GM19023 (cell line): Measurements from ENCODE around the gene PLCL1.

Experiments used
- ATAC-seq: cut with Tn5 transposase; IDR thresholded peaks from one replicate; pipeline ENCODE4 v1.9.1; 2021; ENCODE audit warnings: mild to moderate bottlenecking, moderate library complexity; ENCODE audit not compliant: unreplicated experiment

Gene PLCL1

DNA sequence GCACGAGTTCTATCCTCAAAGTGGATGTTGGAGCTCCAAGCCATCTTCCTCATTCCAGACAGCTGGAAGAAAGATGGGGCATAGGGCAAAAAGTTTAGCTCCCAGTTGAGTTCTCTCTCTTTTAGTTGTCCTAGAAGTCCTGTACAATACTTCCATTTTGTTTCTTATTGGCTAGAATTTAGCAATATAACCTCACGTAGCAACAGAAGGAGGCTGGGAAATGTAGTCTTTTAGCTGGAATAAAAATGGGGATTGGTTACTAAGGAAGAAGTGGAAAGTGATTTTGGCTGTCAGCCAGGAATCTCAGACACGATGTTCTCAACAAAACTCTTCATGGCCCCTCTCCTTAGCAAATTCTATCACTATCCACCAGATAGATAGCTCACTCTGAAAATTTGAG, 79.9 kb downstream of the PLCL1 start:
- no peak for ATAC-seq

DNA sequence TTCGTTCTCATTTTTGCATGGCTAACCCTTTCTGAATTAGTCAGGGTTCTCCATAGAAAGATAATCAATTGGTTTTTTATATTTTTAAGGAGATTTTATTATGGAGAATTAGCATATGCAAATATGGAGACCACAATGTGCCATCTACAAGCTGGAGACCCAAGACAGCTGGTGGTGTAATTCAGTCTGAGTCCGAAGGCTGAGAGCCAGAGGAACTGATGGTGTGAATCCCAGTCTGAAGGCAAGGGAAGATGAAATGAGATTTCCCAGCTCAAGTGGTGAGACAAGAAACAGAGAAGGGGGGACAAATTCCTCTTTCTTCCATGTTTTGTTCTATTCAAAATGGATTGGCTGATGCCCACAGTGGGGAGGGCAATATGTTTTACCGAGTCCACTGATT, 80.7 kb downstream of the PLCL1 start:
- ATAC-seq, result no peak

DNA sequence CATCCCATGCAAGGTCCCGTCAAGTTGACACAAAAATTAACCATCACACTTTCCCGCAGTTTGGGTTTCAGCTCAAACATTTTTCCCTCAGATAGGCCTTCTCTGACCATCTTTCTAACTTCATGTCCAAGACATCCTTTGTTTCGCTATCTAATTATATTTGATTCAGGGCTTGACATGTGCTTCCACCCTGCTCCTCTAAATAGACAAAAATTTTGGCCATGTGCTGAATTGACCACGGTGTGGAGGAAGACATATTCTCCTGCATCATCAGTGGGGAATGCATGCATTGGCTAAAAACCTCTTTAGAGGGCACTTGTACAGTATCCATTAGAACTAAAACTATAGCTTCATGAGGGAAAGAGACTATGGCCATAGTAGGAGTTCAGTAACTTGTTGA, 81.2 kb downstream of the PLCL1 start:
- no peak for ATAC-seq

DNA sequence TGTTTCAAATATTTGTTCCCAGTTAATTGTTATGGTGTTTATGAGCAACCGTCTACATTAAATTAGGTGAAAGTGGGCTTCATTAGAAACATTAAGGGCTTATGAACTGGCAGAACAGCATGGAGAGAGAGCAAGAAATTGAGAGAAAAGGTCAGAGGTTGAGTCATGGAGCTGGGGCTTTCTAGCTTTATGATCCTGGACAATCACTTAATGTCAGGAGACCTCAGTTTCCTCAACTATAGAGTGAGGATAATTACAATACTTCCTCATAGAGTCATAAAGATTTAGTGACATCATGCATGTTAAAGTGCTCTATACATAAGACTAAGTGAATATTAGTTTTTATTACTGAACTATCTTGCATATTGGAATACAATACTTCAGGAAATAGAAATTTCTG, 83.9 kb downstream of the PLCL1 start:
- no peak for ATAC-seq

DNA sequence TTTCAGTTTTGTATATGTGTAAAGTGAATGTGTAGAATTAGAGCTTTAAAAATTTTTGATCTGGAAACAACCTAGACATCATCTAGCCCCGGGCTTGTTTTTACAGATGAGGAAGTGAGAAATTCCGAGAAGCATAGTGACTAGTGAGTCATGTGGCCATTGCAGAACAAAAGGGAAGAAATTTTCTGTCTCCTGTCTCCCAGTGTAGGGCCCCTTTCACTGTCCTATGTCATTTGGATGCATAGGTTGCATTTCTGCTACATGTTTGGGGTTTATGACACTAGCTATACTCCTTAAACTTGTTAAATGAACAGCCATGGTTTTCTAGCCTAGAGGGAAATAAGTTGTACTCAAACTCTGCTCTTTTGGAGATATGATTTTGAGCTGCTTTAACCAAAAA, 84.6 kb downstream of the PLCL1 start:
- ATAC-seq, result peak; percentile 97

DNA sequence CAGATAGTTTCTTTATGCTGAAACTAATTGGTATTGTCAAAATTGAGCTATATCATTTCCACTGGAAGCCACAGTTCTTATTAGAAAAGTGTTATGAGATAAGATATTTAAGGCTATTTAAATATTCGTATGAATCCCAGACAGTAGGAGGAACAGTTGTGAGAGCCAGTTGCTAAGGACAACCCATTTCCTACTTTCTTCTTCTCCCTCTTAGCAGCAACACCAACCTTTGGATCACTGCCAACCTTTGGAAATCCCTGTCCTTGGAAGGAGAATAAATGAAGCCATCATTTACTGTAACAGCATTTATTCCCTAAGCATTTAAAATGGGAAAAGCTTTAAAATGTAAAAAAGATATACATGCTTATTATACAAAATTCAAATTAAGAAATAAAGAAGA, 85.8 kb downstream of the PLCL1 start:
- ATAC-seq, result no peak

DNA sequence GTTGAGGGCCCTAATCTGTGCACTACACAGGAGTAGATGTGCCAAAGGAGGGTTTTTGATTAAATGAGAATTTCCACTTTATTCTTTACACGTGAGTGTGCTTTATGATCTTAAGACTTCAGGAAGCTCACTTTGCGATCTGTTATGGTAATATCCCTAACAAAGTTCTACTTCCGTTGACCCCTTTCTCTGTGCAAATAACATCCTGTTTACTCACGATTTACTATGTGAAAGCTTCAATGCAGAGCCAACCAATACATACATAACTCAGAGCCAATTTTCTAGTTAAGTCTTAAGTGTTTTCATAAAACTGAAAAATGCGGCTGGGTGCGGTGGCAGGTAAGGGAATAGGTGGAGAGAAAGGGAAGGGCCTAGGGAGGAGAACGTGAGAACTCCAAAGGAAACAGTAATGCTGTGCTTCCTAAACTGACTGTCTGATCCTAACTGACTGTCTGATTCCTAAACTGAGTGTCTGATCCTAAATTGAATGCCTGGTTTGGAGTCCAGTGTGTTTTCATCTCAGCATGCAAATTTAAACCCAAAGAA, 87.6 kb downstream of the PLCL1 start:
- no peak for ATAC-seq

DNA sequence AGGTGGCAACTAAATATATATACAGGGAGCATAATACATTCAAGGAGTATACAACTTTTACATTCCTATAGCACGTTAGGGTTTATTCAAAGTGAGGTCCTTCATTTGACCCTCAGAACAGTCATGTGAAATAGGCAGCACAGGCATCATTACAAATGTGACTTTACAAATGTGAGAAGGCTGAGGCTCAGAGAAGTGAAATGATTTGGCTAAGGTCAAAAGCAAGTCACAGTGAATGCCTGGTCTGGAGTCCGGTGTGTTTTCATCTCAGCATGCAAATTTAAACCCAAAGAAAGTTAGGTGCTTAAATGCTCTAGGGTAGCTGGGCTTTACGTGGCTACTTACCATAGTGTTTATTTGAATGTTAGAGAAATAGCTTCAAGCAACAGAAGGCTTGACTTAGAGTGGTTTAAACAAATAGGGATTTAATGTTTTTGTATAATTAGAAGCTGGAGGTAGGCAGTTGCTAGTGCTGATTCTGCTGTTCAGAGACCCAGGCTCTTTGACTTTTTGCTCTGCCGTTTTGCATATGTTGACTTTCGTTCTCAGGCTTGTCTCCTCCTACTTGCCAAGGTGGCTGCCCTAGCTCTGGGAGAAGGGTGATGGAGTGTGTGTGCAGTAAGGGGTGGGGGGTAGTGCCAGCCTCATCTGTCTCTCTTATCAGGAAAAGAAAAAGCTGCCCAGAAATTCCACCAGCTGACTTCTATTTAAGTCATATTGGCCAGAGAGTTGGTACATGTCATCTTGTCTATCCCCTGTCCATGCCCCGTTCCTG, 89.2 kb downstream of the PLCL1 start:
- peak; percentile 45 for ATAC-seq

DNA sequence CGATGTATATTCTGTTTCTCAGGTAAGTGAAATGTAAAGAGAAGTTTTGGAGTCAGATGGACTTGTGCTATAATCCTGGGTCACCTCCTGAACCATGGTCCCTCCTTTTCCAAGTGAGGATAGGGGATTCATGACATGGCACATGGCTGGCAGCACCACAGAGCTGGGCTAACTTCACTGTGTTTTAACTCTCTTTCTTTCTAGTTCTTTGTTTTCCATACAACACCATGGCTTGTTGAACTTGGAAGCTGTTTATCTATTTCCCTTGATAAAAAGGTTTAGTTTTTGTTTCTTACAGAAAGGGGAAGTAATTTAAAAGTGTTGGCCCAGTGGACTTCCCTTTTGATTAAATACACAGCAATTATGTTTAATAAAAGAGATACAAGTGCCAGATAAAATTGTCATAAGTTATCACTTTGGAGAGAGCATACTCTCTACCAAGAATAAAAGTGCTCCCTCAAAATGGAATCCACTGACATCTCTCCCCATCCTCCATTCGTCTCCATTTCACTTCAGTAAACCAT, 90.4 kb downstream of the PLCL1 start:
- ATAC-seq, result no peak

DNA sequence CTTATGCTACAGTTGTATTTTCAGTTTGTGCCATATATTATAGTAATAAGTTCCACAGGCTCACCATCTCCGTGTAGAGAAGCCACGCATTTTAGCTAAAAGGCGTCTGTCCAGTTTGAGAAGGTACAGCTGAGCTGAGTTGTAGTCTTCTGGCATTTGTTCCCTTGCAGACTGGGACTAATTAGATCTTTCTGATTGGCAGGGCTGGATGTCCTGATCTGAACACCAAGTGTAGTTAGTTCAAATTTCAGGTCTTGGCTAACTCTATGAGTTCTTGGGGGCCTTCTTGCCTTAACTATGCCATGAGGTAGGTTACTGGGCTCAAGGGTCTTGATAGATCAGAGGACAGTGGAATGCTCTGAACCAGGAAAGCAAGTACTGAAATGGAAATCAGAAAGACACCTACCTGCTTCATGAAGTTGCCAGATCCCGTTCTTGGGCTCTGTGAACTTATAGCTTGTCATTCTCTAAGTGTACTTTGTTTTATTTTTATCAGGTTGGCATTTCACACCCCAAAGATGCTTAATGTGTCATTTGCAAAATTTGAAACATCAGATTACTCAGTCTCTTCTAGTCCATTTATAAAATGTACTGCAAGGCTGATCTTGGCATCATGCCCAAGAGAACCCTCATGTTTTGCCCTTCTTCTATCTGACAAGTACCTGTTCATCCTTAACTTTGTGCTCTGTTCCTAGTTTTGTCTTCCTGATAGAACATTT, 93.7 kb downstream of the PLCL1 start:
- no peak for ATAC-seq

DNA sequence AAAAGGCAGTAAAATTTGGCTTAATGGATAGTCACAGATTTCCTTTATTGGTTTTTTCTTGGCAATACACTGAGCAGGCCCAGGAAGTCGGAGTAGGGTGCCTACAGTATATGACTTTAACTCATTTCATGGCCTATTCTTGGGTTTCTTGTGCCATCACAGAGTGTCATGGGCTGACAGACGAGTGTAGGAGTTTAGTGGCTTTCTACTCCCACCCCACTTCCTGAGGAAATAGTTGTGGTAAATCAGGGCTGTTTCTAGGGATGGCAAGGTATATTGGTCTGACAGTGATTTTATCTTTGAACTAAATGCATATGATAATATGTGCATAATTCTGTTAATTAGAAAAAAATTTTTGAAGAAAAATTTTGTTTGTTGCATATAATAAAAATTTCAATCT, 100.1 kb downstream of the PLCL1 start:
- ATAC-seq, result no peak

DNA sequence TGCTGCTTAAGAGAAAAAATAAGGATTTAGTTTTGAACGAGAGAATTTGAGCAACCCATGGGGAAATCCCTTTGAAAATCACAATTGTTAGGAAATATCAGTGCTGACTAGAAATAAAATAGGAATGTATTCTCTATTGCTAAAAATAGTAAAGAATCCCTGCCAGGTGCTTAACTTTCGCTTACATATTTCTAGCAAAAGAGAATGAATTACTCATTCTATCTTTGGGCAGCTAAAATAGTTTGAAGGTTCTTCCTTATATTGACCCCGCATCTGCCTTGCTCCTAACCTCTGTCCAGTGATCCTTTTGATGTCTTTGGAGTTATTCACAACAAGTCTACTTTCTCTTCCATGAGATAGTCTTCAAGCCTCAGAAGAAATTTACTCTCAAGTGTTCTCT, 103.8 kb downstream of the PLCL1 start:
- ATAC-seq, result no peak

DNA sequence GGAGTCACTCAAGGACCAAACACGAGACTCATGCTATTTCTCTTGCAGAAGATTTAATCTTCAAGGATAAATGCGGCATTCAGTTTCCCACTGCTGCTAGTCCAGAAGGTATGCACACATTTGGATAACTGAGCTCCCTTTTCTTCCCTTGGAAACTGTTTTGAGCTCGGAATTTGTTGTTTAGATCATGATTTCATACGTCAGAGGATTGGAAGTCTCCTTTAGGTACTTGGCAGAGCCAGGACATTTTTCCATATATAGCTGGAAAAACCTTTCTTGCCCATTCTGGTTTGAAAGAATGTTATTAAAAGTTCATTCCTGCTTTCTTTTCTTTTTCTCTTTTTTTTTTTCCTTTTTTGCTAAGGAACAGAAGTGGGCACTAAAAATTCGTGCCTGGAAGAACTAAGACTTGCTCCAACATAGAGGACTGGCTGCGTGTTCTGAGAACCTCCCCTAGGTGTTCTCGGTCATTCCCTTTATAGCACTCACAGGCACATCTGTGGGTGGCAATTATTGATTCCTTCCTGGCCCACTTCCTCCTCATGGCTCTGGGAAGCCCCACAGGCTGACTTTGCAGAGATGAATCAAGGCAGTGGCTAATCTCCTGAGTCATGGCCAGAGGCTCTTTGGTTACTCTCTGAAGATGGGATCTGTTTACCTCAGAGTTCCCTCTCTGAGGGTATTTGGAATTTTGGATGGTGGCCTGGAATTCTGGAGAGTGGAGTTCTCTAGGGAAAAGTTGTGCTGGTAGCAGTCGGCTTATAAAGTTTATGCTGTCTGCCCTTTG, 104.8 kb downstream of the PLCL1 start:
- ATAC-seq, result no peak

DNA sequence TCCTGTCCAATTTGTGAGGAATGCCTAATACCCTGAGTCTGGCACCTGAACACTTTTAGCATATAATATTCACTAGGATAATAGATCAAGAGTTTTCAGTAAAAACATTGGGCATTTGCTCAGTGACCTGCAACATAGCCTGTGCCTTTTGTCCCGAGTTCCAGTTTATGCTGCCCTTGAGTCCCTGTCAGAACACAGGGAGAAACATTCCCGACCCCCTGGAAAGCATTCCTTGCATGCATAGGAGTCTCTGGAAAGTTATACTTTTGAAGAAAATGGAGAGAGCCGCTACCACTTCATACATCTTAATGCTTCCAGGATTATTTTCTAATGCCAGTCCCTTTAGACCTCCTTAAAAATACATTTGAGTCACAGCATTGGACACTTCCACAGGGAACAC, 107.3 kb downstream of the PLCL1 start:
- no peak for ATAC-seq

DNA sequence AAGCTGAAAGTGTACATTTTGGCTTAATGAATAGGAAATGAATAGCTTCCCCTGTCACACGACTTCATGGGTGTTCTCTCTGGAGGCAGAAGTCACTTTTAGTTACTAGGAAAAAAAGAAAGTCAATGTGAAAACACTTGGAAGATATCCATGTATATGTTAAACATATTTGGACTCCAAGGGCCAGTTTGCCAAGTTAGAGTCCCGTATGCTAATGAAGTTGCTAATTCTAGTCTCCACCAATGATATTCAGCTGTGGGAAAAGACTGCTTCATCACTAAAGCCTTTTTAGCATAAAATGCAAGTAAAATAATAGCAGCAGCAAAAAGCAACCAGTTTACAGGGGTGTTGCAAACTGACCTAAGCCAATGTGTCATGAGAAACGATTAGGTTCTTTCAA, 108.7 kb downstream of the PLCL1 start:
- no peak for ATAC-seq

DNA sequence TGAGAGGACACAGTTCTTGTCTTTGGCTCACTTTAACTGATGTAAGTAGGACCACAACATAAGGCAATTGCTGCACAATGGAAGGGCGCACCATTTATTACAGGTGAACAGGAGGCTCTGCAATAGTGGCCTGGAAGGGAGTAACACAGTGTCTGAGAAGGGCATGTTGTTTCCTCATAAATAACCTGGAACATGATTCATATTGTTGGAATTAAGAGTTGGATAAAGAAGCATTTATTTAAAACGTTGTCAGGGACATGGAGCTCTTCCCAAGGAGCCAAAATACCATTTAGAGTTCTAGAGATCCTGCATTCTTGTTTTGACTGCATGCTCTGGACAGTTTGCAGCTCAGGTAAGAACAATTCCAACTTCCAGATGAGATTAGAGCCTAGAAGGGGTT, 110.4 kb downstream of the PLCL1 start:
- ATAC-seq, result no peak

DNA sequence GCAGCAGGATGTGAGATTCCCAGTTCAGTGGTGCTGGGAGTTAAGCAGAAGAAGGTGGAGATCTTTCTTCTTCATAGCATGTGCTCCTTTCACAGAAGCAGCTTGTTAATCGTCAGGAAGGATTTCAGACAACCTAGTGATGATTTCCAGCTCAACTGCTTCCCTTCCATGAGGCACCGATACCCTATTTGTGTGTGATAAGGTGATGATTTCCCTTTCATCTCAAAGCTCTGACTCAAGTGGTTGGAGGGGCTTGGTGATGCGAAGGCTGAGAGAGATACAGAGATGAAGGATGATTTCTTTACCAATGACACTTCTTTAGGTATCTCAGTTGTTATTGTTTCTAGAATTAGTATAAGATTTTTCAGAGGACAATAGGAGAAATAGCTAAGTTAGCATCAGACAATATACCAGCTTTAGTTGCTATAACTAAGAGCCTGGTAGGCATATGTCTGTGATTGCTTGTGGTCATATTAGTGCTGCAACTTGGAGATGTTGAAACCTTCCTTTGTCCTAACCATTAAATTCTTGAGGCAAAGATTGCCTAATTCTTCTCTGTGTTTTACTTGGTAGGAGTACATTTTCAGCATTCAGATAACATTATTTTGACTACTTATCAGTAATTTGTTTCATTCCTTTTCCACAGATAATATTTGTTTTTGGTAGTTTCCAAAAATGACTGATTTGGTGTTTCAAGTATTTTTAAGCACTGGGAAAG, 111.3 kb downstream of the PLCL1 start:
- ATAC-seq, result no peak

DNA sequence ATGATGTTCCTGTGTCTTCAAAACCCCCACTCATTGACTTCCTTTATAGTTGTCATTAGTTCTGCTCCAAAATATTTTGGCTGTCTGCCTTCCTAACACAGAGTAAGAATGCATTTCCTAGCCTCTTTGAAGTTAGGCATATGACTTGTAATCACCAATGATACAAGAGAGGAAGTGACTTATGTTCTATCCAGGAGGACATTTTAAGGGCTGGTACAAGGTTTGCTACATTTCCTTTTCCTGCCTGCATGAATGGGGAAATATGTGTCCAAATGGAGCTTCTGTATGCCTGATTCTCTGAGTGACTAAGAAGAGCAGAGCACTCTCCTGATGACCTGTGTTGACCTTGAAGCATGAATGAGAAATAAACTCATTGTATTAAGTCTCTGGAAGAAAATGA, 115.1 kb downstream of the PLCL1 start:
- ATAC-seq, result no peak

DNA sequence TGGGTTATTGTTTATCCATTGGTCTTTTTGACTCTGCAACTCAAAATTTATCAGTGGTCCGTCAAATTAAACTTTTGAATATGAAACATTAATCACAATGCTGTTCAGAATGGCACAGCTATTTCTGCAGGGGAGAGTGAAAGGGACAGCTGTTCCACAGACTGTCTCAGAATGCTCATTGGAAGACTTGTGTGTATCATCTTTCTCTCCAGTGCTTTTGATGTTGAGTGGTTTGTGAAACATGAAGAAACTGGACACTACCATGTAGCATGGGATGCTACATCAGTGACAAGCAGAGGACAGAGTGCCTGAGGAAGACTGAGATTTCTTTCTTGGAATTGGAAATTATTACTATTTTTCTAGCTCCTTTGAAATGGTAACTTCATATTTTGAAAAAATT, 115.7 kb downstream of the PLCL1 start:
- no peak for ATAC-seq

DNA sequence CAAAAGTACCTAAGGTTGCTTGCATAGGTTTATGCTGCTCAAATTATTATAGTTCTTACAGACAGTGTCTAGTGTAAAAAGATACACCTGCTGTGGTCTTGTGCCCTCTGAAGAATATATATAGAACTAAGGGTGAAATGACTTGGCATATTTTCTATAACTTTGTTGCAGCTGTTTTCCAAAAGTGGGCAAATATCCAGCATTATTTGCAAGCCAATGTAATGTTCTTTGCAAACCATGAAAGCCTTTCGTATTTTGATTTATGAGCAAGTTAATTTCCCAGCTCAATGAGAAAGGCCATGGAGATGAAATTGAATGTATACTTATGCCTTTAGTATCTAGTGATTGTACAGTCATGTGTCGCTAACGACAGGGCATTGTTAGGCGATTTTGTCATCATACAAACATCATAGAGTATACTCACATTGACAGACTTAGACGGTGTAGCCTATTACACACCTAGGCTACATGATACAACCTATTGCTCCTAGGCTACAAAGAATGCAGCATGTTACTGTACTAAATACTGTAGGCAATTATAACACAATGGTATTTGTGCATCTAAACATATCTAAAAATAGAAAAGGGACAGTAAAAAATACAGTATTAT, 116.3 kb downstream of the PLCL1 start:
- ATAC-seq, result no peak
